ENCODE measurements around the gene PABPC1L. TPM values are rescaled to one million over a fixed set of nuclear protein-coding genes. Genes with fewer than 3 reads are reported as not detected.

Gene PABPC1L
- total RNA-seq, 4 donors from 2014 or later = 5.1 to 17.1 (median 10.3) TPM

GRCh38 chr20:44979090-44979621 lies 69.3 kb downstream of the PABPC1L start:
- DNase-seq (ENCODE audit: low spot score) (no peak), ATAC-seq (ENCODE audit: low FRiP score) (peak; percentile 41)
- TF ChIP-seq CTCF (IDR thresholded peaks at IDR 0.05) = no peak

GRCh38 chr20:44981736-44982406 lies 72.0 kb downstream of the PABPC1L start:
- ATAC-seq (ENCODE audit: low FRiP score) (no peak), DNase-seq (ENCODE audit: low spot score) (no peak)
- no peak for TF ChIP-seq CTCF (IDR thresholded peaks at IDR 0.05)

DNA sequence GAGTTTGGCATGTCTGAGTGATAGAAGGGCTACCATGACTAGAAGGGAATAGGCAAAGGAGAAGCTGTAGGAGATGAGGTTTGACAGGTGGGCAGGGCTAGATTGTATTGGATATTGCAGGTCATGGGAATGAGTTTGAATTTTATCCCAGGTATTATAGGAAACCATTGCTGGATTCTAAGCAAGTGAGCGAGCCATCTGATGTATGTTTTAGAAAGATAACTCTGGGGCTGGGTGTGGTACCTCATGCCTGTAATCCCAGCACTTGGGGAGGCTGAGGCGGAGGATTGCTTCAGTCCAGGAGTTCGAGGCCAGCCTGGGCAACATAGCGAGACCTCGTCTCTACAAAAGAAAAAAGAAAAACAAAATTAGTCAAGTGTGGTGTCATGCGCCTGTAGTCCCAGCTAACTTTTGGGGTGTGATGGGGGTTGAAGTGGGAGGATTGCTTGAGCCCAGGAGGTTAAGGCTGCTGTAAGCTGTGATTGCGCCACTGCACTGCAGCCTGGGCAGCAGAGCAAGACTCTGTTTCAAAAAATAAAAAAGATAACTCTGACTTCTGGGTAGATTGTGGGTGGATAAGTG lies 73.3 kb downstream of the PABPC1L start:
- DNase-seq (ENCODE audit: low spot score) (no peak), ATAC-seq (ENCODE audit: low FRiP score) (no peak)
- TF ChIP-seq CTCF (IDR thresholded peaks at IDR 0.05) = no peak

GRCh38 chr20:44988631-44989171 lies 78.8 kb downstream of the PABPC1L start:
- no peak for TF ChIP-seq CTCF (IDR thresholded peaks at IDR 0.05)
- DNase-seq (ENCODE audit: low spot score) = no peak
- ATAC-seq (ENCODE audit: low FRiP score) = no peak

Other genes with a start within 250 kb of the PABPC1L start
- 10 to 100 TPM; 25.9 to 81.7 (median 61.3) TPM for gene CCN5, start 194.7 kb upstream of the PABPC1L start, total RNA-seq
- 10 to 100 TPM in 1 of 4 donors, 1 to 10 TPM in 3; 6.3 to 10.0 (median 9.0) TPM for gene KCNK15, start 164.2 kb upstream of the PABPC1L start, total RNA-seq
- gene RIMS4, start 99.5 kb upstream of the PABPC1L start, total RNA-seq = under 1 TPM; 0.60 to 0.88 (median 0.72) TPM
- gene YWHAB, start 24.4 kb upstream of the PABPC1L start, total RNA-seq = 100 to 1,000 TPM; 114 to 153 (median 143) TPM
- gene TOMM34, start 50.3 kb downstream of the PABPC1L start, total RNA-seq = 10 to 100 TPM in 3 of 4 donors, 1 to 10 TPM in 1; 9.1 to 23.9 (median 12.1) TPM
- gene STK4, start 56.5 kb downstream of the PABPC1L start, total RNA-seq = 10 to 100 TPM; 26.4 to 51.9 (median 38.6) TPM
- under 1 TPM in 3 of 4 donors, not detected in 1; 0.47 to 0.60 (median 0.56) TPM for gene KCNS1, start 191.1 kb downstream of the PABPC1L start, total RNA-seq
- not detected for gene WFDC5, start 205.1 kb downstream of the PABPC1L start, total RNA-seq
- gene WFDC12, start 214.4 kb downstream of the PABPC1L start, total RNA-seq = not detected